ENCODE data around the gene ANKRD34B. TPM values are rescaled to one million over a fixed set of nuclear protein-coding genes. Genes with fewer than 3 reads are reported as not detected.

Gene ANKRD34B
- total and polyA plus RNA-seq, 2 of the 13 experiments (the other 11 are each of a cell fraction or from before 2014, with no cell fraction given) = 0.01 to 0.04 TPM

DNA sequence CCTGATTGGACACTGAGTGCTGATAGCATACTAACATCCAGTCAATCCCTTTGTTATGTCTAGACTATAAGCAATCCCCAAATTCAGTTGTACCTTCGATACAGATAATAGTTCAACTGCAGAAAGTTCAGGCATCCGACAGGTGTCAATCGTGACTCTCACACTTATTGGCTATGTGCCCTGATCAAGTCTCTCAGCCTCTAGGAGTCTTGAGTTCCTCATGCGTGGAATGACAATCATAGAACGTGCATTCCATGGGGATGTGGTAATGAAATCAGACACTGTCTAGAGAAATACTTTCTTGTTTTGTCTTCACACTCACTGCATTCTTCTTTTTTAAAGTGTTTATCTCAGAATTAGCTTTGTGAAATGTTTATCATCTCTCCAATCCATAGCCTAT, 4.8 kb downstream of the ANKRD34B start:
- no peaks in the 10 kb centered on the region for H4K20me1 ChIP-seq (ENCODE audit: insufficient read depth, low read length)
- ATAC-seq (no peak), FAIRE-seq (no peak), DNase-seq (ENCODE audit: low spot score) (no peak)
- H3K27me3 ChIP-seq (ENCODE audit: control insufficient read depth in 1 of 2, insufficient read depth in 2 of 2, low read length in 2 of 2) = peaks cover 17 to 39% of the 10 kb centered on the region in 2 experiments
- no peak overlapping the region for H3K27ac ChIP-seq (ENCODE audit: extremely low read length, insufficient read depth, low read length)
- CTCF ChIA-PET (ENCODE audit: low intra/inter-chr PET ratio, low total read pairs) = no interaction called here
- H3K36me3 ChIP-seq (replicated peaks in 1 of 2; ENCODE audit: control insufficient read depth in 1 of 2, insufficient read depth in 2 of 2, low read length in 2 of 2) = no peaks in the 10 kb centered on the region
- 43% methylated on average over 5 of the region's 5 CpGs for WGBS (ENCODE audit: low lambda C conversion rate)
- no peaks in the 10 kb centered on the region for H3K79me2 ChIP-seq (ENCODE audit: insufficient read depth, low read length)
- H2AFZ ChIP-seq (ENCODE audit: low read length) = no peak overlapping the region
- BruUV-seq (replicated peaks) = no TSS peak
- H3K4me3 ChIP-seq (replicated peaks in 1 of 3; ENCODE audit: insufficient read depth in 1 of 3, low read depth in 2 of 3, low read length in 3 of 3) = no peak overlapping the region
- TF ChIP-seq ZBTB7B (CRISPR knock-in tag; IDR thresholded peaks at IDR 0.05) = no peak
- TF ChIP-seq, protein P1, sequence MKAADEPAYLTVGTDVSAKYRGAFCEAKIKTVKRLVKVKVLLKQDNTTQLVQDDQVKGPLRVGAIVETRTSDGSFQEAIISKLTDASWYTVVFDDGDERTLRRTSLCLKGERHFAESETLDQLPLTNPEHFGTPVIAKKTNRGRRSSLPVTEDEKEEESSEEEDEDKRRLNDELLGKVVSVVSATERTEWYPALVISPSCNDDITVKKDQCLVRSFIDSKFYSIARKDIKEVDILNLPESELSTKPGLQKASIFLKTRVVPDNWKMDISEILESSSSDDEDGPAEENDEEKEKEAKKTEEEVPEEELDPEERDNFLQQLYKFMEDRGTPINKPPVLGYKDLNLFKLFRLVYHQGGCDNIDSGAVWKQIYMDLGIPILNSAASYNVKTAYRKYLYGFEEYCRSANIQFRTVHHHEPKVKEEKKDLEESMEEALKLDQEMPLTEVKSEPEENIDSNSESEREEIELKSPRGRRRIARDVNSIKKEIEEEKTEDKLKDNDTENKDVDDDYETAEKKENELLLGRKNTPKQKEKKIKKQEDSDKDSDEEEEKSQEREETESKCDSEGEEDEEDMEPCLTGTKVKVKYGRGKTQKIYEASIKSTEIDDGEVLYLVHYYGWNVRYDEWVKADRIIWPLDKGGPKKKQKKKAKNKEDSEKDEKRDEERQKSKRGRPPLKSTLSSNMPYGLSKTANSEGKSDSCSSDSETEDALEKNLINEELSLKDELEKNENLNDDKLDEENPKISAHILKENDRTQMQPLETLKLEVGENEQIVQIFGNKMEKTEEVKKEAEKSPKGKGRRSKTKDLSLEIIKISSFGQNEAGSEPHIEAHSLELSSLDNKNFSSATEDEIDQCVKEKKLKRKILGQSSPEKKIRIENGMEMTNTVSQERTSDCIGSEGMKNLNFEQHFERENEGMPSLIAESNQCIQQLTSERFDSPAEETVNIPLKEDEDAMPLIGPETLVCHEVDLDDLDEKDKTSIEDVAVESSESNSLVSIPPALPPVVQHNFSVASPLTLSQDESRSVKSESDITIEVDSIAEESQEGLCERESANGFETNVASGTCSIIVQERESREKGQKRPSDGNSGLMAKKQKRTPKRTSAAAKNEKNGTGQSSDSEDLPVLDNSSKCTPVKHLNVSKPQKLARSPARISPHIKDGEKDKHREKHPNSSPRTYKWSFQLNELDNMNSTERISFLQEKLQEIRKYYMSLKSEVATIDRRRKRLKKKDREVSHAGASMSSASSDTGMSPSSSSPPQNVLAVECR (CRISPR knock-in tag; IDR thresholded peaks at IDR 0.05; ENCODE audit: borderline replicate concordance) = no peak
- TF ChIP-seq ZNF543 (CRISPR knock-in tag; IDR thresholded peaks at IDR 0.05) = no peak
- TF ChIP-seq ZNF780A (CRISPR knock-in tag; IDR thresholded peaks at IDR 0.05) = no peak
- no peak for TF ChIP-seq HMG20A (CRISPR knock-in tag; IDR thresholded peaks at IDR 0.05; ENCODE audit: borderline replicate concordance)
- no peak for TF ChIP-seq STAT5B (CRISPR knock-in tag; IDR thresholded peaks at IDR 0.05)
- TF ChIP-seq, protein P2, sequence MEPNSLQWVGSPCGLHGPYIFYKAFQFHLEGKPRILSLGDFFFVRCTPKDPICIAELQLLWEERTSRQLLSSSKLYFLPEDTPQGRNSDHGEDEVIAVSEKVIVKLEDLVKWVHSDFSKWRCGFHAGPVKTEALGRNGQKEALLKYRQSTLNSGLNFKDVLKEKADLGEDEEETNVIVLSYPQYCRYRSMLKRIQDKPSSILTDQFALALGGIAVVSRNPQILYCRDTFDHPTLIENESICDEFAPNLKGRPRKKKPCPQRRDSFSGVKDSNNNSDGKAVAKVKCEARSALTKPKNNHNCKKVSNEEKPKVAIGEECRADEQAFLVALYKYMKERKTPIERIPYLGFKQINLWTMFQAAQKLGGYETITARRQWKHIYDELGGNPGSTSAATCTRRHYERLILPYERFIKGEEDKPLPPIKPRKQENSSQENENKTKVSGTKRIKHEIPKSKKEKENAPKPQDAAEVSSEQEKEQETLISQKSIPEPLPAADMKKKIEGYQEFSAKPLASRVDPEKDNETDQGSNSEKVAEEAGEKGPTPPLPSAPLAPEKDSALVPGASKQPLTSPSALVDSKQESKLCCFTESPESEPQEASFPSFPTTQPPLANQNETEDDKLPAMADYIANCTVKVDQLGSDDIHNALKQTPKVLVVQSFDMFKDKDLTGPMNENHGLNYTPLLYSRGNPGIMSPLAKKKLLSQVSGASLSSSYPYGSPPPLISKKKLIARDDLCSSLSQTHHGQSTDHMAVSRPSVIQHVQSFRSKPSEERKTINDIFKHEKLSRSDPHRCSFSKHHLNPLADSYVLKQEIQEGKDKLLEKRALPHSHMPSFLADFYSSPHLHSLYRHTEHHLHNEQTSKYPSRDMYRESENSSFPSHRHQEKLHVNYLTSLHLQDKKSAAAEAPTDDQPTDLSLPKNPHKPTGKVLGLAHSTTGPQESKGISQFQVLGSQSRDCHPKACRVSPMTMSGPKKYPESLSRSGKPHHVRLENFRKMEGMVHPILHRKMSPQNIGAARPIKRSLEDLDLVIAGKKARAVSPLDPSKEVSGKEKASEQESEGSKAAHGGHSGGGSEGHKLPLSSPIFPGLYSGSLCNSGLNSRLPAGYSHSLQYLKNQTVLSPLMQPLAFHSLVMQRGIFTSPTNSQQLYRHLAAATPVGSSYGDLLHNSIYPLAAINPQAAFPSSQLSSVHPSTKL (CRISPR knock-in tag; IDR thresholded peaks at IDR 0.05) = no peak
- no peak for TF ChIP-seq RARG (CRISPR knock-in tag; IDR thresholded peaks at IDR 0.05; ENCODE audit: low read depth)
- TF ChIP-seq, protein P3, sequence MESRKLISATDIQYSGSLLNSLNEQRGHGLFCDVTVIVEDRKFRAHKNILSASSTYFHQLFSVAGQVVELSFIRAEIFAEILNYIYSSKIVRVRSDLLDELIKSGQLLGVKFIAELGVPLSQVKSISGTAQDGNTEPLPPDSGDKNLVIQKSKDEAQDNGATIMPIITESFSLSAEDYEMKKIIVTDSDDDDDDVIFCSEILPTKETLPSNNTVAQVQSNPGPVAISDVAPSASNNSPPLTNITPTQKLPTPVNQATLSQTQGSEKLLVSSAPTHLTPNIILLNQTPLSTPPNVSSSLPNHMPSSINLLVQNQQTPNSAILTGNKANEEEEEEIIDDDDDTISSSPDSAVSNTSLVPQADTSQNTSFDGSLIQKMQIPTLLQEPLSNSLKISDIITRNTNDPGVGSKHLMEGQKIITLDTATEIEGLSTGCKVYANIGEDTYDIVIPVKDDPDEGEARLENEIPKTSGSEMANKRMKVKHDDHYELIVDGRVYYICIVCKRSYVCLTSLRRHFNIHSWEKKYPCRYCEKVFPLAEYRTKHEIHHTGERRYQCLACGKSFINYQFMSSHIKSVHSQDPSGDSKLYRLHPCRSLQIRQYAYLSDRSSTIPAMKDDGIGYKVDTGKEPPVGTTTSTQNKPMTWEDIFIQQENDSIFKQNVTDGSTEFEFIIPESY (CRISPR knock-in tag; IDR thresholded peaks at IDR 0.05) = no peak
- no peak for TF ChIP-seq YY1 (IDR thresholded peaks at IDR 0.05; ENCODE audit: insufficient read depth, insufficient replicate concordance, low read depth, low read length)
- intact Hi-C loops (cut with micrococcal nuclease; ENCODE audit: unreplicated experiment) (no loop called here), in situ Hi-C loops (cut with HindIII; ENCODE audit: extremely low pct_ligation_motif_present, low pct_unique_long_range_greater_than_20kb) (no loop called here)
- no peak overlapping the region for H3K9ac ChIP-seq (ENCODE audit: insufficient read depth, low read depth, low read length)
- no peaks in the 10 kb centered on the region for H3K9me3 ChIP-seq (ENCODE audit: low read length)
- peaks cover 7% of the 10 kb centered on the region; the same call in 1 of the 2 replicates for H3K4me1 ChIP-seq (ENCODE audit: insufficient read depth, low read length)
- no peak overlapping the region for H3K4me2 ChIP-seq (ENCODE audit: low read depth, low read length)
- POLR2A ChIA-PET = no interaction called here
